Liver (tissue), 9 donors: ENCODE results near the gene VEGFB. TPM values are rescaled to one million over a fixed set of nuclear protein-coding genes. Genes with fewer than 3 reads are reported as not detected.
A peak's percentile ranks its signal among the peaks of the same experiment; 100 is the strongest.
"Not testable (repeated sequence)": the region's sequence is repeated elsewhere in the genome, so short reads cannot be mapped to it uniquely, and the experiment has no call there.

Experiments used
- DNase-seq: peaks from one replicate; pipeline ENCODE4 v3.0.0-alpha.2; 2017; ENCODE audit warnings: low spot score
- H3K27ac ChIP-seq, 2 donors: one replicate each; pipeline ENCODE4 v1.7.0; 2013; ENCODE audit warnings: inconsistent platforms in 2 of 2, low read length in 2 of 2, control low read depth in 1 of 2, low read depth in 1 of 2, mild to moderate bottlenecking in 1 of 2
- H3K27me3 ChIP-seq, 4 donors: one replicate each; pipeline versions ENCODE4 v1.6.1 to v1.7.0; 2013; ENCODE audit warnings: low read length in 3 of 4, inconsistent platforms in 1 of 4, mild to moderate bottlenecking in 1 of 4, moderate library complexity in 1 of 4; ENCODE audit not compliant: control insufficient read depth in 4 of 4, insufficient read depth in 4 of 4
- H3K36me3 ChIP-seq, 4 donors: one replicate each; pipeline versions ENCODE4 v1.6.1 to v1.7.0; 2013; ENCODE audit warnings: low read length in 3 of 4, mild to moderate bottlenecking in 3 of 4, low read depth in 1 of 4, moderate library complexity in 1 of 4; ENCODE audit not compliant: control insufficient read depth in 4 of 4, insufficient read depth in 3 of 4
- H3K4me1 ChIP-seq, 4 donors: one replicate each; pipeline versions ENCODE4 v1.6.1 to v1.7.0; 2013; ENCODE audit warnings: low read length in 3 of 4, mild to moderate bottlenecking in 3 of 4, moderate library complexity in 1 of 4; ENCODE audit not compliant: control insufficient read depth in 4 of 4, insufficient read depth in 4 of 4
- H3K4me3 ChIP-seq, 3 donors: one replicate each; pipeline versions ENCODE4 v1.6.1 to v1.7.0; 2013; ENCODE audit warnings: low read length in 3 of 3, control low read depth in 1 of 3, low read depth in 1 of 3, mild to moderate bottlenecking in 1 of 3
- H3K9ac ChIP-seq, 2 donors: one replicate each; pipeline ENCODE4 v1.7.0; 2013; ENCODE audit warnings: low read length in 2 of 2, mild to moderate bottlenecking in 2 of 2, moderate library complexity in 2 of 2, control low read depth in 1 of 2, low read depth in 1 of 2
- H3K9me3 ChIP-seq, 4 donors: one replicate each; pipeline versions ENCODE4 v1.6.1 to v1.7.0; 2013; ENCODE audit warnings: low read length in 3 of 4; ENCODE audit not compliant: control insufficient read depth in 4 of 4
- ATF3 ChIP-seq: IDR thresholded peaks from 2 replicates; pipeline ENCODE4 v1.6.1; 2016; ENCODE audit warnings: antibody characterized with exemption
- CTCF ChIP-seq: fragments of 150-350 bp; IDR thresholded peaks from 2 replicates; pipeline ENCODE4 v1.5.1; 2017; ENCODE audit warnings: improper control_type of control experiment, low read depth, low read length; ENCODE audit not compliant: missing input control
- EGR1 ChIP-seq, 2 donors: IDR thresholded peaks; 2 replicates each; pipeline ENCODE4 v1.6.1; 2016 to 2018; ENCODE audit warnings: antibody characterized with exemption in 2 of 2, low read depth in 2 of 2
- FOXA1 ChIP-seq: IDR thresholded peaks from 2 replicates; pipeline ENCODE4 v1.6.1; 2016; ENCODE audit warnings: antibody characterized with exemption
- GABPA ChIP-seq, 2 donors: IDR thresholded peaks in 1 of 2; conservative IDR thresholded peaks in 1 of 2; 2 replicates each; pipeline ENCODE4 v1.6.1; 2016; ENCODE audit warnings: antibody characterized with exemption in 2 of 2, mild to moderate bottlenecking in 1 of 2, moderate library complexity in 1 of 2
- HNF4A ChIP-seq, 2 donors: conservative IDR thresholded peaks; 2 replicates each; pipeline ENCODE4 v1.6.1; 2016; ENCODE audit warnings: antibody characterized with exemption in 2 of 2, mild to moderate bottlenecking in 2 of 2
- JUND ChIP-seq, 2 donors: IDR thresholded peaks; 2 replicates each; pipeline ENCODE4 v1.6.1; 2016; ENCODE audit warnings: antibody characterized with exemption in 2 of 2
- NR2F2 ChIP-seq: IDR thresholded peaks from 2 replicates; pipeline ENCODE4 v1.6.1; 2016; ENCODE audit warnings: antibody characterized with exemption
- RAD21 ChIP-seq, 2 donors: IDR thresholded peaks; 2 replicates each; pipeline ENCODE4 v1.6.1; 2016; ENCODE audit warnings: antibody characterized with exemption in 2 of 2, mild to moderate bottlenecking in 2 of 2
- RXRA ChIP-seq, 2 donors: IDR thresholded peaks; 2 replicates each; pipeline ENCODE4 v1.6.1; 2017 to 2018; ENCODE audit warnings: antibody characterized with exemption in 2 of 2, mild to moderate bottlenecking in 1 of 2
- SP1 ChIP-seq: IDR thresholded peaks from 2 replicates; pipeline ENCODE4 v1.6.1; 2018; ENCODE audit warnings: antibody characterized with exemption, mild to moderate bottlenecking
- YY1 ChIP-seq: IDR thresholded peaks from 2 replicates; pipeline ENCODE4 v1.6.1; 2016; ENCODE audit warnings: antibody characterized with exemption, mild to moderate bottlenecking
- ZBTB33 ChIP-seq: IDR thresholded peaks from 2 replicates; pipeline ENCODE4 v1.6.1; 2016; ENCODE audit warnings: antibody characterized with exemption
- WGBS: extraction: QIAGEN DNeasy Blood & Tissue Kit; methylation state at CpG from one replicate; pipeline ENCODE4 v1.1.7; 2013; 5-methylcytosine and 5-hydroxymethylcytosine counted together
- polyA plus RNA-seq, 2 donors: library from polyadenylated mRNA; stranded (reverse) in 1 of 2; unstranded in 1 of 2; fragments of 200-250 nt in 1 of 2; fragments of >200 nt in 1 of 2; fragmentation: Nextera tagmentation in 1 of 2; extraction: Ambion mirVana in 1 of 2; gene quantifications; one replicate each; pipeline versions ENCODE4 v1.2.1 to v1.2.3, GENCODE V29; 2013 to 2015
- total RNA-seq, 2 donors: library from RNA; depleted of rRNA; stranded (reverse); fragments of >200 nt; gene quantifications; one replicate each; pipeline ENCODE4 v1.2.3, GENCODE V29; 2014
- TF ChIP-seq, protein P1 (sequence below): IDR thresholded peaks from 2 replicates; pipeline ENCODE4 v1.6.1; 2016; ENCODE audit warnings: antibody characterized with exemption
- TF ChIP-seq, protein P2 (sequence below): IDR thresholded peaks from 2 replicates; pipeline ENCODE4 v1.6.1; 2016; ENCODE audit warnings: antibody characterized with exemption, mild to moderate bottlenecking
- donor health status: healthy.
- donor health status: healthy.
- donor health status: healthy.
- donor health status: healthy.
- donor health status: healthy.

VEGFB gene
- total and polyA plus RNA-seq, 4 donors = 3.6 to 17.3 (median 10.7) TPM

DNA sequence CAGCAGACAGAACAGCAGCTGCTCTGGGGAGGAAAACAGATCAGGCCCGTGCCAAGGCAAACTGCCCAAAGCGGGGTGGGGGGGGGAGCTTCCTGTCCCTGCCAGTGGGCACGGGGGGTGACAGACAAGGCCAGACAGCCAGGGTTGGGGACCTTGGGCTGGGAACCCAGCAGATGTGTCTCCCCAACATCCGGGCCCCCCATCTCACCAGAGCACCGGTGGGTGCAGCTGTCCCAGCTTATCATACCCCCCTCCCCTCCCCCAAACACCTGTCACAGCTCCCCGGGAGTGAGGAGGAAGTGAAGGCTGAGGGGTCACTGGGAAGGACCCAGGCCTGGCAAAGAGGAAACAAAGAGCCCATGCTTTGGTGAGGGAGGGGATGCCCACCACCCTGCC lies 11.0 kb downstream of the VEGFB start:
- H3K4me1 ChIP-seq = peaks cover 16 to 62% (median 46%) of the 10 kb centered on the region in 4 donors
- H3K36me3 ChIP-seq = peaks cover 0 to 6% (median 4%) of the 10 kb centered on the region in 4 donors
- 6% methylated on average over 6 of the region's 6 CpGs for WGBS
- no peaks in the 10 kb centered on the region for H3K9me3 ChIP-seq
- no peak for TF ChIP-seq FOXA1
- no peak for TF ChIP-seq JUND (IDR thresholded peaks at IDR 0.05)
- no peak for TF ChIP-seq SP1
- TF ChIP-seq, protein P1, sequence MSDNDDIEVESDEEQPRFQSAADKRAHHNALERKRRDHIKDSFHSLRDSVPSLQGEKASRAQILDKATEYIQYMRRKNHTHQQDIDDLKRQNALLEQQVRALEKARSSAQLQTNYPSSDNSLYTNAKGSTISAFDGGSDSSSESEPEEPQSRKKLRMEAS = no peak
- no peak for TF ChIP-seq YY1
- TF ChIP-seq RXRA (IDR thresholded peaks at IDR 0.05) = no peak
- no peak for TF ChIP-seq GABPA (IDR thresholded peaks at IDR 0.05 in 1 of 2, conservative IDR thresholded peaks at IDR 0.05 in 1 of 2)
- TF ChIP-seq EGR1 (IDR thresholded peaks at IDR 0.05; ENCODE audit: low read depth in 2 of 2) = no peak
- no peak for TF ChIP-seq RAD21 (IDR thresholded peaks at IDR 0.05)
- no peak for TF ChIP-seq ATF3
- TF ChIP-seq ZBTB33 = no peak
- no peak for DNase-seq
- H3K4me3 ChIP-seq = peak overlapping the region; percentile 74 to 92 (median 89)
- H3K27ac ChIP-seq = peak overlapping the region; percentile 90 to 92
- H3K9ac ChIP-seq = peak overlapping the region; percentile 32 to 76
- no peaks in the 10 kb centered on the region for H3K27me3 ChIP-seq

- Histone ChIP-seq H3K27ac (peak overlapping the region; percentile 90 to 92), H3K4me1 (peaks cover 17 to 66% (median 49%) of the 10 kb centered on the region in 4 donors), H3K9ac (peak overlapping the region; percentile 32 to 76), H3K36me3 (peaks cover 0 to 6% (median 4%) of the 10 kb centered on the region in 4 donors), H3K4me3 (peak overlapping the region; percentile 74 to 92 (median 89)), H3K9me3 (no peaks in the 10 kb centered on the region), H3K27me3 (no peaks in the 10 kb centered on the region)
- TF ChIP-seq HNF4A (conservative IDR thresholded peaks at IDR 0.05) (peak in 1 of 2 donors; percentile 16), FOXA1 (no peak), NR2F2 (no peak), CTCF (no peak)
- TF ChIP-seq, protein P2, sequence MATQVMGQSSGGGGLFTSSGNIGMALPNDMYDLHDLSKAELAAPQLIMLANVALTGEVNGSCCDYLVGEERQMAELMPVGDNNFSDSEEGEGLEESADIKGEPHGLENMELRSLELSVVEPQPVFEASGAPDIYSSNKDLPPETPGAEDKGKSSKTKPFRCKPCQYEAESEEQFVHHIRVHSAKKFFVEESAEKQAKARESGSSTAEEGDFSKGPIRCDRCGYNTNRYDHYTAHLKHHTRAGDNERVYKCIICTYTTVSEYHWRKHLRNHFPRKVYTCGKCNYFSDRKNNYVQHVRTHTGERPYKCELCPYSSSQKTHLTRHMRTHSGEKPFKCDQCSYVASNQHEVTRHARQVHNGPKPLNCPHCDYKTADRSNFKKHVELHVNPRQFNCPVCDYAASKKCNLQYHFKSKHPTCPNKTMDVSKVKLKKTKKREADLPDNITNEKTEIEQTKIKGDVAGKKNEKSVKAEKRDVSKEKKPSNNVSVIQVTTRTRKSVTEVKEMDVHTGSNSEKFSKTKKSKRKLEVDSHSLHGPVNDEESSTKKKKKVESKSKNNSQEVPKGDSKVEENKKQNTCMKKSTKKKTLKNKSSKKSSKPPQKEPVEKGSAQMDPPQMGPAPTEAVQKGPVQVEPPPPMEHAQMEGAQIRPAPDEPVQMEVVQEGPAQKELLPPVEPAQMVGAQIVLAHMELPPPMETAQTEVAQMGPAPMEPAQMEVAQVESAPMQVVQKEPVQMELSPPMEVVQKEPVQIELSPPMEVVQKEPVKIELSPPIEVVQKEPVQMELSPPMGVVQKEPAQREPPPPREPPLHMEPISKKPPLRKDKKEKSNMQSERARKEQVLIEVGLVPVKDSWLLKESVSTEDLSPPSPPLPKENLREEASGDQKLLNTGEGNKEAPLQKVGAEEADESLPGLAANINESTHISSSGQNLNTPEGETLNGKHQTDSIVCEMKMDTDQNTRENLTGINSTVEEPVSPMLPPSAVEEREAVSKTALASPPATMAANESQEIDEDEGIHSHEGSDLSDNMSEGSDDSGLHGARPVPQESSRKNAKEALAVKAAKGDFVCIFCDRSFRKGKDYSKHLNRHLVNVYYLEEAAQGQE = no peak
- 1% methylated on average over 46 of the region's 46 CpGs for WGBS
- DNase-seq = no peak
Measured at GRCh38 chr11:64245797-64246620, 11.6 kb downstream of the VEGFB start.

DNA sequence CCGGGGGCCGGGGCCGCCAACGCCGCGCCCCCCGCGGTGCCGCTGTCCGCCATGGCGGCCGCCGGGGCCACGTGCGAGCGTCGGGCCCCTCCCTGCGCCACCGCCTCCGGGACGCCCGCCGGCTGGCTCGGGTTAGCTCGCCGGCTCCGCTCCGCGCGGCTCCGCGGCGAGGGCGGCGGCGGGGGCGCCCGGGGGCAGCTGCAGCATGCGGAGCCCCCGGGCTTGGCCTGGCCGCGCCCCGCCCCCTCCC lies 12.2 kb downstream of the VEGFB start:
- peaks cover 17 to 69% (median 51%) of the 10 kb centered on the region in 4 donors for H3K4me1 ChIP-seq
- WGBS = 2% methylated on average over 40 of the region's 43 CpGs
- H3K9ac ChIP-seq = not testable (repeated sequence)

More for the DNA sequence above, 12.2 kb downstream of the VEGFB start:
- DNase-seq, H3K27me3 ChIP-seq, H3K36me3 ChIP-seq, H3K9me3 ChIP-seq: not testable (repeated sequence)
- H3K27ac ChIP-seq = peak overlapping the region in 1 of 2 donors; percentile 95
- H3K4me3 ChIP-seq = peak overlapping the region in 2 of 3 donors; percentile 74 to 92
